Astrocyte (in vitro differentiated cells and primary cell): Measurements from ENCODE around the gene PLEKHO1.
A peak's percentile ranks its signal among the peaks of the same experiment; 100 is the strongest.

Source experiments
- EZH2 ChIP-seq: IDR thresholded peaks from 2 replicates; pipeline ENCODE4 v1.6.1; 2012; ENCODE audit warnings: mild to moderate bottlenecking, low read length, inconsistent platforms; ENCODE audit not compliant: insufficient read depth
- TF ChIP-seq, protein P1 (sequence below): IDR thresholded peaks from 2 replicates; pipeline ENCODE4 v1.5.1; 2011; ENCODE audit warnings: low read depth, mild to moderate bottlenecking, inconsistent platforms, low read length, moderate library complexity; ENCODE audit not compliant: insufficient read depth

DNA sequence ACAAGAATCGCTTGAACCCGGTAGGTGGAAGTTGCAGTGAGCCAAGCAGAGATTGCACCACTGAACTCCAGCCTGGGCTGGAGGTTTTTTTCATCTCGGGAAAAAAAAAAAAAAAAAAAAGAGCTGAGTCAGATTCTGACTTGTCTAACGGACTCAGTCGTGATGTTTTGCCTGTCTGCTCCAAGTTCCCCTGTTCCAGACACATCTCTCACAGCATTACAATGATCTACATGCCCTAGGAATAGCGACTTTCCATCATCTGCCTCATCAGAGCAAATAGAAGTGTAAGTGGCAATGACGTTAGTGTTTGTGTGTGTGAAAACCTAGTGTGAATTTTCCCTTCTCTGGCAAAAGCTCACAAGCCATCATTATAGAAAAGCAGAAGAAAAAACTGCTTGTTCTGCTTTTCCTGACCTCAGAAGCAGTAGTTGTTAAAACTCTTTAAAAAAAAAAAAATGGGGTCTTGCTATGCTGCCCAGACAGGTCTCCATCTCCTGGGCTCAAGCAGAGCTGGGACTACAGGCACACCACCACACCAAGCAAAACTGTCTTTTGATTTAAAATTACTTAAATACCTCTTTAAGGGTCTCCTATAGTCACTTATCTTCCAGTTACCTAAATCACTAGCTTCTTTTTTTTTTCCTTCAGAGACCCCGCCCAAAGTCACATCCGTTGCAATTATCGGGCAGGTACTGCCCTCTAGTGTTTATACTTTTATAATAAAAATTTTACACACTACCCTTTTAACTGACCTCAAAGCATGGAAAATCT, 37.3 kb downstream of the PLEKHO1 start:
- TF ChIP-seq, protein P1, sequence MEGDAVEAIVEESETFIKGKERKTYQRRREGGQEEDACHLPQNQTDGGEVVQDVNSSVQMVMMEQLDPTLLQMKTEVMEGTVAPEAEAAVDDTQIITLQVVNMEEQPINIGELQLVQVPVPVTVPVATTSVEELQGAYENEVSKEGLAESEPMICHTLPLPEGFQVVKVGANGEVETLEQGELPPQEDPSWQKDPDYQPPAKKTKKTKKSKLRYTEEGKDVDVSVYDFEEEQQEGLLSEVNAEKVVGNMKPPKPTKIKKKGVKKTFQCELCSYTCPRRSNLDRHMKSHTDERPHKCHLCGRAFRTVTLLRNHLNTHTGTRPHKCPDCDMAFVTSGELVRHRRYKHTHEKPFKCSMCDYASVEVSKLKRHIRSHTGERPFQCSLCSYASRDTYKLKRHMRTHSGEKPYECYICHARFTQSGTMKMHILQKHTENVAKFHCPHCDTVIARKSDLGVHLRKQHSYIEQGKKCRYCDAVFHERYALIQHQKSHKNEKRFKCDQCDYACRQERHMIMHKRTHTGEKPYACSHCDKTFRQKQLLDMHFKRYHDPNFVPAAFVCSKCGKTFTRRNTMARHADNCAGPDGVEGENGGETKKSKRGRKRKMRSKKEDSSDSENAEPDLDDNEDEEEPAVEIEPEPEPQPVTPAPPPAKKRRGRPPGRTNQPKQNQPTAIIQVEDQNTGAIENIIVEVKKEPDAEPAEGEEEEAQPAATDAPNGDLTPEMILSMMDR: peak; percentile 52
- no peak for TF ChIP-seq EZH2
